ENCODE measurements around the gene SLC12A8.

- TF ChIP-seq CTCF (IDR thresholded peaks at IDR 0.05; ENCODE audit: low read depth, low read length) = no peak
- TF ChIP-seq MYC (IDR thresholded peaks at IDR 0.05; ENCODE audit: low read depth, low read length) = no peak
- TF ChIP-seq POLR2A (IDR thresholded peaks at IDR 0.05; ENCODE audit: extremely low read depth, insufficient read length) = no peak
- TF ChIP-seq MAX (IDR thresholded peaks at IDR 0.05; ENCODE audit: low read depth, low read length) = no peak
Measured at GRCh38 chr3:125045194-125045593, 167.4 kb downstream of the SLC12A8 start.
